ENCODE results near the gene ZMYM5. TPM values are rescaled to one million over a fixed set of nuclear protein-coding genes. Genes with fewer than 3 reads are reported as not detected.
"Not testable (repeated sequence)": the region's sequence is repeated elsewhere in the genome, so short reads cannot be mapped to it uniquely, and the experiment has no call there.

Gene ZMYM5
- total RNA-seq, 1 experiment from 2014 or later = 11.6 TPM

DNA sequence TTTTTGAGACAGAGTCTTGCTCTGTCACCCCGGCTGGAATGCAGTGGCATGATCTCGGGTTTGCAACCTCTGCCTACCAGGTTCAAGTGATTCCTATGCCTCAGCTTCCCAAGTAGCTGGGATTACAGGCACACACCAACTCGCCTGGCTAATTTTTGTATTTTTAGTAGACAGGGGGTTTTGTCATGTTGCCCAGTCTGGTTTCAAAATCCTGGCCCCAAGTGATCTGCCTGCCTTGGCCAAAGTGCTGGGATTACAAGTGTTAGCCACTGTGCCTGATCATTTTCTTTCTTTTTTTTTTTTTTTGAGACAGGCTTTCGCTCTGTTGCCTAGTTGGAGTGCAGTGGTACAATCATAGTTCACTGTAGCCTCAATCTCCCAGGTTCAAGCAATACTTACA is 28.7 kb downstream of the ZMYM5 start:
- DNase-seq (ENCODE audit: extremely low read depth, low read depth) = no peak

DNA sequence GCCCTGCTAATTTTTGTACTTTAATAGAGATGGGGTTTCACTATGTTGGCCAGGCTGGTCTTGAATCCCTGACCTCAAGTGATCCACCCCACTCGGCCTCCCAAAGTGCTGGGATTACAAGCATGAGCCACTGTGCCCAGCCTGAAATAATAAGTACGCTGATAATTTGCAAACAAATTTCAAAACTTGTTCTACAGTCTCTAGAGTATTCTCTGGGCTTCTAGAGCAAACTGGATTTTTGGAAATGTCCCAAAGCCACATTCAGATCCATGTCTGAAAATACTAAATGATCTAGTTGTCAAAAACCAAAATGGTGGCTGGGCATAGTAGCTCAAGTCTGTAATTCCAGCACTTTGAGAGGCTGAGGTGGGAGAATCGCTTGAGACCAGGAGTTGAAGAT is 40.8 kb downstream of the ZMYM5 start:
- DNase-seq (ENCODE audit: extremely low read depth, low read depth) = no peak

DNA sequence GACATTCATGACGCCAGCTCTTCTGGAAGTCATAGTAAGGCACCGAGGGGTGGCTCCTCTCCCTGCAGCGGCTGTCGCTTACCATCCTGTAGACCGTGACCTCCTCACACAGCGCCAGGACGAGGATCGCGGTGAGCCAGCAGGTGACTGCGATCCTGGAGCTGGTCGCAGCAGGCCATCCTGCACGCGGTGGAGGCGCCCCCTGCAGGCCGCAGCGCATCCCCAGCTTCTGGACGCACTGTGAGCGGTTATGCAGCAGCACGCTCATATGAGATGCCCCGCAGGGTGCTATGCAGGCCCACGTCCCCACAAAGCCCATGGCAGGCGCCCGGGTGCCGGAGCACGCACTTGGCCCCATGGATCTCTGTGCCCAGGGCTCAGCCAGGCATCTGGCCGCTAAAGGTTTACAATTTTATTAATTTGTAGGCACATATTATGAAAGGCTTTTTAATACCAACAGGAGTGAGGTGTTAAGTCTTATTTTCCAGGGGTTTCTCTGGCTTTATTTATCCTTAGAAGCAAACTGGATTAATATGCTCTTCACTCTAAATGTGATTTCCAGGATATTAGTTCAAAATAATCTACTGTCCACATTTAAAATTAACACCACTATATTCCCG is 45.1 kb downstream of the ZMYM5 start:
- DNase-seq (ENCODE audit: extremely low read depth, low read depth) = no peak

DNA sequence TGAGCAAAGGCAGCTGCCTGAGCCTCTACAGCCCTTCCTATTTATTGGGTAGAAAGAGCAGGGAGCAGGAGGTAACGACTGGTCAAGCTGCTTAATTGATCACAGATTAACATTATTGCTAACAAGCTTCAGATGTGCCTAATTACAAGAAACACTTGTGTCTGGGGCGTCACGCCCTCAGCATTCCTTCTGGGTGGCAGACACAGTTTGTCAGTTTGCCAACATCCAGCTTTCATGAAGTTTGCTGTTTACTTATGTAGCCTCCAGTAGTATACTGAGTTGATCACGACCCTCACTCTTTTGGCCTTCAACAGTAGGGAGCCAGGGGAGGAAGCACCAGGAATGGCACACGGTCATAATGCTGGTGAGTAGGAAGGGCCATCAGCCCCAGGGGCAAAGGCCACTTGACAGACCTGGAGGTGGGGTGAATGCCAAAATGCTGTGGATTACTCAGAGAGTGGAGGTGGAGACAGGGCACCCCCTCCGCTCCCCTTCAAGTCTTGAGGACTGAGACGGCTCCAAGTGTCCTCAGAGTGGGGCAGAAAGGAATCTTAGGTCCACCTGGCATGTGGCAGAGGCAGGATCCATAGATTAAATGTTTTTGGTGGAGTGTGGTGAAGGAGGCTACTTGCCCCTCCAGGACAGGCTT is 45.8 kb downstream of the ZMYM5 start:
- DNase-seq (ENCODE audit: extremely low read depth, low read depth) = no peak

DNA sequence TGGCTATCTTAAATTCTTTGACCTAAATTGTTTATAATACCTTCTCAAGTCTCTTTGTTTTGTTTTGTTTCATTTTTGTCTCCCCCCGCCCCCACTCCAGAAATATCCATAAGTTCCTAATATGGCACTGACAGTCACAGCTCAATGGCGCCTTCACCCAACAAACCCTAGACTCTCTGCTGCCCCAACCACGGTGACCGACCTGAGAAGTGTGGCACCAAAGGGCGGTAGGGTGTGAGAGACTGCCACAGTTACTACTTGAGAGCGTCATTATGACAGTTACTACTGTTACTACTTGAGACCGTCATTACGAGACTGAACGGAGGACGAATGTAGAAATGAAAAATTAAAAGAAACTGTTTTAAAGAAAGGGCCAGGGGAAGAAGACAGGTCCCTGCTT is 46.3 kb downstream of the ZMYM5 start:
- DNase-seq (ENCODE audit: extremely low read depth, low read depth) = no peak

DNA sequence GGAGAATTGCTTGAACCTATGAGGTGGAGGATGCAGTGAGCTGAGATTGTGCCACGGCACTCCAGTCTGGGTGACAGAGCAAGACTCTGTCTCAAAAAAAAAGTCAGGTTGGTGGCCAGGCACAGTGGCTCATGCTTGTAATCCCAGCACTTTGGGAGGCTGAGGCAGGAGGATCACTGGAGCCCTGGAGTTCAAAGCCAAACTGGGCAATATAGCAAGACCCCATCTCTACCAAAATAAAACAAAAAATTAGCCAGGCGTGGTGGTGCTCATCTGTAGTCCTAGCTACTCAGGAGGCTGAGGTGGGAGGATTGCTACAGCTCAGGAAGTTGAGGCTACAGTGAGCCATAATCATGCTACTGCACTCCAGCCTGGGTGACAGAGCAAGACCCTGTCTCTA is 47.6 kb downstream of the ZMYM5 start:
- DNase-seq (ENCODE audit: extremely low read depth, low read depth) = not testable (repeated sequence)

DNA sequence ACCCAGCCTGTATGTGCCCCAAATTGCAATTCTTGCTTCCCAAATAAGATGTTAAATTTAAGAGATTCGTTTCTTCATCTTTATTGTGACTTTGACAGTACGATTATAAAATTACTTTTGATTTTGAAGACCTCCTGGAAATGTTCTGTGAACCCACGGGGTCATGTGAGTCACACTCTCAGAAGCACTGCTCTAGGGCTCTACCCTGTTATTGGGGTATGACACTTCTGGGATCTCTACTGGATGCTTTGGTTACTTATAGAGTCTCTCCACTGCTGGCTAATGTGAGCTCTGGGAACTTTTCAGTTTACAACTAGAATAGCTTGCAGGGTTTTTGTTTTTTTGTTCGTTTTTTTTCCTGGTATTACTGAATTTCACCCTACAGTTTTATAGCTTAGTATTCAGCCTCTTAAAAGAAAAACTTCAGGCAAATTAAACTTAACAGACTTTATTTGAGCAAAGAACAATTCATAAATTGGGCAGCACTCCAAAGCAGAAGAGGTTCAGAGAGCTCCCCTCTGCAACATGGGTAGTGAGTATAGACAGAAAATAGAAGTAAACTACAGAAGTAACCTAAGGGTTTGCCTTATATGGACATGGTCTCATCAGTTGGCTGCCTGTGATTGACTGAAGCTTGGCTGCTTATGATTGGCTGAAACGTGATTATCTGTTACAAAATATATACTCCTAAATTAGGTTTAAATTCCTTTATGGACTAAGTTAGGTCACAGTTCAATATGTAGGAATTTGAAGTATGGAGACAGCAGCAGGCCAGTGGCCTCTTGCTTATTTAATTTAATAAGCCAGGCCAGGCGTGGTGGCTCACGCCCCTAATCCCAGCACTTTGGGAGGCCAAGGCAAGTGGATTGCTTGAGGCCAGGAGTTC is 52.2 kb downstream of the ZMYM5 start:
- no peak for DNase-seq (ENCODE audit: extremely low read depth, low read depth)

DNA sequence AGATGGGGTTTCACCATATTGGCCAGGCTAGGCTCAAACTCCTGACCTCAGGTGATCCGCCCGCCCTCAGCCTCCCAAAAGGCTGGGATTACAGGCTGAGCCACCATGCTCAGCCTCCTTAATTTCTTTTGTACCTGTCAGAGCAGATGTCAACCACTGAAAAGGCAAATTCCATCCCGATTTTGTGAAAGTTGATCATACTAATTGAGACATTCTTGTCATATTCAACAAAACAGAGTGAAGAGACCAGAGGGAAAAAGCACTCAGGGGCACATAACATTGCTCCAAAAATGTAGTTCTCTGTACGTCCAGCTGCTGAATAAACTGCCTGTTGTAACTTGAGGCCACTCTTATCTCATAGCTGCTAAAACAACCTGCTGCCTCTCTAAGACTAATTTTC is 53.3 kb downstream of the ZMYM5 start:
- DNase-seq (ENCODE audit: extremely low read depth, low read depth) = no peak

DNA sequence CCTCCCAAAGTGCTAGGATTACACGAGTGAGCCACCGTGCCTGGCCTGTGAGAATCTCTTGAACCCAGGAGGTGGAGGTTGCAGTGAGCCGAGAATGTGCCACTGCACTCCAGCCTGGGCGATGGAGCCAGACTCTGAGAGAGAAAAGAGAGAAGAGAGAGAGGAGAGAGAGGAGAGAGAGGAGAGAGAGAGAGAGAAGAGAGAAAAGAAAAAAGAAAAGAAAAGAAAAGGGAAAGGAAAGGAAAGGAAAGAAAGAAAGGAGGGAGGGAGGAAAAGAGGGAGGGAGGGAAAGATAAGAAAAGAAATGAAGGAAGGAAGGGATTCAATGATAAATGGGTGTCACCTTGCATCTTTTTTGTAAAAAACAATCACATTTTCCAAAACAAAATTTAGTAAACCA is 57.7 kb downstream of the ZMYM5 start:
- DNase-seq (ENCODE audit: extremely low read depth, low read depth) = no peak

DNA sequence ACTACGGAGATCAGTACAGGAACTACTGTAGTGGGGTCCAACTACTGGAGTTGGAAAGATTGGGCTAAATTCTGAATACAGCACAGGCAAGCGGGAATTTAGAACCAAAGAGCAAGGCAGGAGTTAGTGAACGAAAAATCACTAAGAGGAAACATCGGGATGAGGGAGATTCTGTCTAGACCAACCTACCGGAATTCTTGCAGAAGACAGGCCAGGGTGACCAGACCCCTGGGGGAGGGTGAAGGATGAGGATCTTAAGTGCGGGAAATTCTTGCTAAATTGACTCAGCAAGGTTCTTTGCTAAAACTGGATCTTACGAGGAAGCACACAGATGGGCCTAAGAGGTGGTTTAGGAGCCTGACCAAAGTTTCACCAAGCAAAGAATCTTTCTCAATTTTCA is 67.5 kb downstream of the ZMYM5 start:
- DNase-seq (ENCODE audit: extremely low read depth, low read depth) = no peak

DNA sequence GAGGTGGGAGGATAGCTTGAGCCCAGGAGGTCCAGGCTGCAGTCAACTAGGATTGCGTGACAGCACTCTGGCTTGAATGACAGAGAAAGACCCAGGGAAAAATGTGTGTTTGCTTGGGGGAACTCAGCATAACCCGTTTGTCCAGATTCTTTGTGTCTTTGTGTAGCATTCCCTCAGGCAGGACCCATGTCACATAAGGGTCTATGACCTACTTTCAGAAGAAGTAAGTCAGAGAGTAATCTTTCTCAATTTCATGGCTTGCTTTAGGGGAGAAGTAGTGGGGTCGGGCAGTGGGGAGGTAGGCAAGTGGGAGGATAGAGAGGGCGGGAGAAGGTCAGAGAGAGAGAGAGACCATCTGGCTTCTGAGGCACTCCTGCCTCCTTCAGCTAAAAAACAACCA is 68.8 kb downstream of the ZMYM5 start:
- DNase-seq (ENCODE audit: extremely low read depth, low read depth) = no peak

DNA sequence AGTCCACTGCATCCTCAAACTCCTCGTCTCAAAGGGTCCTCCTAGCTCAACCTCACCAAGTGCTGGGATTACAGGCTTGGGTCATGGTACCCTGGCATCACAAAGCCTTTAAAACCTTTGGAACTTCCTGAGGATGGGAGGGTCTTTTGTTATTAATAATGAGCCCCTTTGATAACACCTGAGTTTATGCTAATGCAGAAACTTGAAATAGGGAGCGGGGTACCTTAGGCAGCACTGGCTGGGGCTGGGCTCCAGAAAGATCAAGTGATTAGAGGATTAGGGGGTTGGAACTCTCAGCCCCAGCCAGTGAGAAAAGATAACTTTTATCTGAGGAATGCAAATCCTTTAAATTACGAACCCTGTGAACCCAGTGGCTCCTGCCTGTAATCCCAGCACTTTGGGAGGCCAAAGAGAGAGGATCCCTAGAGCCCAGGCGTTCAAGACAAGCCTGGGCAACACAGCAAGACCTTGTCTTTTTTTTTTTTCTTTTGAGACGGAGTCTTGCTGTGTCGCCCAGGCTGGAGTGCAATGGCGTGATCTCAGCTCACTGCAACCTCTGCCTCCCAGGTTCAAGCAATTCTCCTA is 71.4 kb downstream of the ZMYM5 start:
- DNase-seq (ENCODE audit: extremely low read depth, low read depth) = no peak

DNA sequence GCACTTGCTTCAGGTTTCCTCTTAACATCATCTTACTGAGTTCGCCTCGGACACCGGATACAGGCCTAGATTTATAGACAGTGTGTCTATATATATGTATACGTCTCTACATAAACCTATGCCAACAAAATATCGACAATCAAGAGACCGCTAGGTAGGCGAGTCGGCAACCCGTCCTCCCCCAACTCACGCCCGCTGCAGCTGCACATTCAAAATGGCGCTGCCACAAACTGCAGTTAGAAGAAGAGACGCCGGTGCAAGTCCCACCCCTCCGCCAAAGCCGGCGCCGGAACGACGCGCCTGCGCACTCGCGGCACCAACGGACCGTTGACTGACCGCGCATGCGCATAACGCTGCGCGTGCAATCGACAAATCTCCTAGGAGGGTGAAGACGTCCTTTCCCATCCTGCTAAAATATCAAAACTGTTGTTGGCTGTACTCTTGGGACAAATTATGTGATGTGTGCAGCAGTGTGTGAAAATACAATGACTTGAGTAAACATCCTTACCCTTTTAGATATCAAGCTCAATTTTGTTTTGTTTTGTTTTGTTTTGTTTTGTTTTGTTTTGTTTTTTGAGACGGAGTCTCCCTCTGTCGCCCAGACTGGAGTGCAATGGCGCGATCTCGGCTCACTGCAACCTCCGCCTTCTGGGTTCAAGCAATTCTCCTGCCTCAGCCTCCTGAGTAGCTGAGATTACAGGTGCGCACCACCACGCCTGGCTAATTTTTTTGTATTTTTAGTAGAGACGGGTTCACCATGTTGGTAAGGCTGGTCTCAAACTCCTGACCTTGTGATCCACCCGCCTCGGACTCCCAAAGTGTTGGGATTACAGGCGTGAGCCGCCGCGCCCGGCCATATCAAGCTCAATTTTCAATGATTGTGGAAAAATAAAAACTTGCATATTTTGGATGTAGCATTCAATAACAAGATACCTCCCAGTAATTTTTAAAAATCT is 80.4 kb downstream of the ZMYM5 start, which contains the start of gene PSPC1:
PSPC1 (minus strand) TSS at position 219 of the 956 bp plus-strand sequence; CDS start at position 31, 188 bp downstream.
- DNase-seq (ENCODE audit: extremely low read depth, low read depth) = peak; percentile 90

DNA sequence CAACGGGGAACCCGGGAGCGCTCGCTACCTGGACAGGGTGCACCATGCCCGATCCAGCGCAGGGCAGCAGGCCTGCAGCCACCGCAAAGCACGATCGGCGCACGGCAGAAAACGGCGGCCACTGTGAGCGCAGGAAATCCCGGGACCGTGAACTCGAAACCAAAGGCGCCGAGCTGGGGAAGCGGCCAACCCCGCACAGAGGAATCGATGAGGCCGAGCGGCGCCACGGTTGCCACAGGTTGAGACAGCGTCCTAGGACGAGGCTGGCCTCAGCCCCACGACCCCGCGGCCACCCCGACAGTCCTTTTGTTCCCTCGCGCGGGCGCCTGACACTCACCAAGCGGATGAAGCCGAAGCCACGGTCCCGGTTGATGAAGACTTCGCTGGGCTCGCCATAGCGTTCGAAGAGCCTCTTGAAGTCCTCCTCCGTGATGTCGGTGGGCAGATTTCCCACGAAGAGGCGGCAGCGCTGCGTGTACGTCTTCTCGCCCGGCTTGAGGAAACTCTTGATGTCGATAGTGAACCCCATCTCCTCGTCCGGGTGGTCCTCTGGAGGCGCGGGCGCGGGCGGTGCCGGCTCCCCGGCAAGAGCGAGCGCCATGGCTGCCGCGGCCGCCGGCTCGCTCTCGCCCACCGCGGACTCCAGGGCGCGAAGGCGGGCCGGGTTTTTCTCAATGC is 81.3 kb downstream of the ZMYM5 start:
- DNase-seq (ENCODE audit: extremely low read depth, low read depth) = peak; percentile 5

DNA sequence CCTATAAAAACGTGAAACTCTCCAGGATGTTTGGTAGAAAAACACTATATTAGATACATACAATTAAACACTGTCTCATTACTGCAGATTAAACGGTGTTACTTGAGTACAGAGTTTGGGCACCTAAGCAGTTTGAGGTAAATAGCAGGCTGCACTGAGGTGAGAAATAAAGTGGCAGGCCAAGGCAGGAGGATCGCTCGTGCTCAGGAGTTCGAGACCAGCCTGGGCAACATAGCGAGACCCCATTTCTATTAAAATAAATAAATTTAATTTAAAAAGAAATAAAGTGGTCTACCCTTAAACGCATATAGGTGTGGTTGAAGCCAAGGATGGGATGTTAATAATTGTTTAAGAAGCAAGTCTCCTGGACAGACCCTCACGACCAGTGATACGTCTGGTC is 81.9 kb downstream of the ZMYM5 start:
- DNase-seq (ENCODE audit: extremely low read depth, low read depth) = no peak

DNA sequence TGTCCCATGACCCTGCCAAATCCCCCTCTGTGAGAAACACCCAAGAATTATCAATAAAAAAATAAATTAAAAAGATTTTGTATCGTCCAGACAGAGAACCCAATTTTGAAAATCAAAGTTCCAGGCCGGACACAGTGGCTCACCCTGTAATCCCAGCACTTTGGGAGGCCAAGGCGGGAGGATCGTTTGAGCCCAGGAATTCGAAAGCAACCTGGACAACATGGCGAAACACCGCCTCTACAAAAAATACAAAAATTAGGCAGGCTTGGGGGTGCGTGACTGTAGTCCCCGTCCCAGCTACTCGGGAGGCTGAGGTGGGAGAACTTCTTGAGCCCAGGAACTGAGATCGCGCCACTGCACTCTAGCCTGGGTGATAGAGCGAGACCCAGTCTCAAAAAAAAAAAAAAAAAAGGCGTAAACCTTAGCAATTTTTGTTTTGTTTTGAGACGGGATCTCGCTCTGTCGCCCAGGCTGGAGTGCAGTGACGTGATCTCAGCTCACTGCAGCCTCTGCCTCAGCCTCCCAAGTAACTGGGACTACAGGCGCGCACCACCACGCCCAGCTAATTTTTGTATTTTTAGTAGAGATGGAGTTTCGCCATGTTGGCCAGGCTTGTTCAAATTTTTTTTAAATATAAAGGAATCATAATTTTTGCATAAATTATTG is 82.6 kb downstream of the ZMYM5 start:
- DNase-seq (ENCODE audit: extremely low read depth, low read depth) = not testable (repeated sequence)
